HCT116 (cell line): ENCODE data around the gene GRAMD4. TPM values are rescaled to one million over a fixed set of nuclear protein-coding genes. Genes with fewer than 3 reads are reported as not detected.

ENCODE experiments used
- ATAC-seq: fragments of 200-7000 bp; cut with Tn5 transposase; 2 replicates; pipeline ENCODE4 v1.9.1; 2020; ENCODE audit warnings: mild to moderate bottlenecking, moderate library complexity
- BruUV-seq: library from RNA; stranded (reverse); fragments of 400-500 nt; replicated peaks from 2 replicates; lab custom pipeline; 2021; lab: Mats Ljungman, UMichigan
- CTCF ChIA-PET: fragments of 300-600 bp; sonication (Branson Sonifier 250); formaldehyde crosslinking; loops from one replicate; lab custom pipeline; 2021; ENCODE audit warnings: antibody characterized with exemption; lab: Charles Lee
- POLR2A ChIA-PET: fragments of 300-600, 350-600 bp; sonication (Branson Sonifier 250); formaldehyde crosslinking; loops from one replicate; lab custom pipeline; 2021; ENCODE audit warnings: antibody characterized with exemption; lab: Charles Lee
- RAD21 ChIA-PET, 2 experiments: fragments of 300-600 bp; sonication (Branson Sonifier 250); formaldehyde crosslinking; loops; one replicate each; lab custom pipeline; 2023; ENCODE audit warnings: low total read pairs in 2 of 2; ENCODE audit not compliant: uncharacterized antibody in 2 of 2, unreplicated experiment in 2 of 2, low non-redundant PET in 1 of 2; lab: Charles Lee
- DNase-seq: peaks from one replicate; pipeline ENCODE4 v3.0.0-alpha.2; 2010; ENCODE audit warnings: low read depth, low spot score
- H2AFZ ChIP-seq: fragments of 200-600 bp; shearing (Covaris generic), sonication (generic); 2 replicates; pipeline ENCODE4 v1.6.1; 2017; ENCODE audit warnings: low read depth, mixed run types, mixed read lengths, antibody characterized with exemption, low read length; ENCODE audit not compliant: poor library complexity, severe bottlenecking
- H3K27ac ChIP-seq: 2 replicates; pipeline ENCODE4 v1.5.1; 2012; ENCODE audit warnings: low read depth, low read length
- H3K27me3 ChIP-seq: fragments of 200-600 bp; sonication (generic); 2 replicates; pipeline ENCODE4 v1.6.1; 2016; ENCODE audit warnings: mixed run types, low read length, mixed read lengths; ENCODE audit not compliant: insufficient read depth
- H3K36me3 ChIP-seq, 2 experiments: fragments of 200-500 bp in 1 of 2; fragments of 200-600 bp in 1 of 2; sonication (Bioruptor generic) in 1 of 2; sonication (generic) in 1 of 2; 2 replicates each; pipeline versions ENCODE4 v1.5.1 to v1.6.1; 2014 to 2016; ENCODE audit warnings: low read length in 2 of 2, inconsistent platforms in 1 of 2, mixed read lengths in 1 of 2, mixed run types in 1 of 2; ENCODE audit not compliant: insufficient read depth in 2 of 2, control insufficient read depth in 1 of 2
- H3K4me1 ChIP-seq, 2 experiments: fragments of 200-600 bp in 1 of 2; sonication (generic) in 1 of 2; 2 replicates each; pipeline versions ENCODE4 v1.5.1 to v1.6.1; 2012 to 2017; ENCODE audit warnings: low read length in 2 of 2, inconsistent platforms in 1 of 2, mild to moderate bottlenecking in 1 of 2, mixed read lengths in 1 of 2, mixed run types in 1 of 2, moderate library complexity in 1 of 2; ENCODE audit not compliant: insufficient read depth in 2 of 2, control insufficient read depth in 1 of 2
- H3K4me2 ChIP-seq: fragments of 200-600 bp; sonication (generic); 2 replicates; pipeline ENCODE4 v1.6.1; 2017; ENCODE audit warnings: mixed run types, low read length, mixed read lengths
- H3K4me3 ChIP-seq, 2 experiments: fragments of 200-600 bp in 1 of 2; sonication (generic) in 1 of 2; replicated peaks in 1 of 2; 2 replicates each; pipeline ENCODE4 v1.5.1; 2011 to 2016; ENCODE audit warnings: low read length in 2 of 2, control low read depth in 1 of 2, low read depth in 1 of 2, mild to moderate bottlenecking in 1 of 2, mixed read lengths in 1 of 2, mixed run types in 1 of 2
- H3K79me2 ChIP-seq: fragments of 200-600 bp; sonication (generic); 2 replicates; pipeline ENCODE4 v1.6.1; 2017; ENCODE audit warnings: mild to moderate bottlenecking, mixed run types, low read length, moderate library complexity, mixed read lengths; ENCODE audit not compliant: insufficient read depth
- H3K9ac ChIP-seq: fragments of 200-600 bp; sonication (generic); 2 replicates; pipeline ENCODE4 v1.6.1; 2016; ENCODE audit warnings: low read length, mixed read lengths
- H3K9me2 ChIP-seq: fragments of 200-600 bp; sonication (generic), shearing (Covaris generic); 2 replicates; pipeline ENCODE4 v1.6.1; 2017; ENCODE audit warnings: mixed run types, mild to moderate bottlenecking, moderate library complexity; ENCODE audit not compliant: insufficient read depth
- H3K9me3 ChIP-seq, 2 experiments: fragments of 200-500 bp in 1 of 2; fragments of 200-600 bp in 1 of 2; sonication (Bioruptor generic) in 1 of 2; sonication (generic) in 1 of 2; 2 replicates each; pipeline ENCODE4 v1.6.1; 2014 to 2017; ENCODE audit warnings: low read length in 2 of 2, mixed read lengths in 2 of 2, inconsistent platforms in 1 of 2, low read depth in 1 of 2, mild to moderate bottlenecking in 1 of 2, mixed run types in 1 of 2, moderate library complexity in 1 of 2; ENCODE audit not compliant: control insufficient read depth in 1 of 2, insufficient read depth in 1 of 2
- H4K20me1 ChIP-seq: fragments of 200-600 bp; sonication (generic), shearing (Covaris generic); 2 replicates; pipeline ENCODE4 v1.6.1; 2017; ENCODE audit warnings: mixed run types, mild to moderate bottlenecking, moderate library complexity; ENCODE audit not compliant: insufficient read depth
- CBX3 ChIP-seq: IDR thresholded peaks from 2 replicates; pipeline ENCODE4 v1.6.1; 2012; ENCODE audit warnings: low read depth
- EGR1 ChIP-seq: IDR thresholded peaks from 2 replicates; pipeline ENCODE4 v1.6.1; 2012; ENCODE audit warnings: low read depth
- EZH2 ChIP-seq: fragments of 200-600 bp; sonication (generic); IDR thresholded peaks from 2 replicates; pipeline ENCODE4 v1.6.1; 2017; ENCODE audit warnings: antibody characterized with exemption, mixed run types
- EZH2phosphoT487 ChIP-seq: fragments of 200-600 bp; IDR thresholded peaks from 2 replicates; pipeline ENCODE4 v1.6.1; 2018; ENCODE audit warnings: antibody characterized with exemption, borderline replicate concordance
- FOSL1 ChIP-seq: IDR thresholded peaks from 2 replicates; pipeline ENCODE4 v1.6.1; 2012; ENCODE audit warnings: low read depth
- JUND ChIP-seq: IDR thresholded peaks from 2 replicates; pipeline ENCODE4 v1.6.1; 2012
- RAD21 ChIP-seq: IDR thresholded peaks from 2 replicates; pipeline ENCODE4 v1.6.1; 2012; ENCODE audit warnings: low read depth, mild to moderate bottlenecking
- SIN3A ChIP-seq: IDR thresholded peaks from 2 replicates; pipeline ENCODE4 v1.6.1; 2012; ENCODE audit warnings: low read depth
- SP1 ChIP-seq: IDR thresholded peaks from 2 replicates; pipeline ENCODE4 v1.6.1; 2012; ENCODE audit warnings: low read depth
- TCF7L2 ChIP-seq: IDR thresholded peaks from 2 replicates; pipeline ENCODE4 v1.7.0; 2011; ENCODE audit warnings: borderline replicate concordance, inconsistent platforms; ENCODE audit not compliant: insufficient read depth, insufficient read length; ENCODE audit errors: extremely low read depth
- YY1 ChIP-seq: IDR thresholded peaks from 2 replicates; pipeline ENCODE4 v1.6.1; 2011; ENCODE audit warnings: low read length, low read depth, moderate library complexity, mild to moderate bottlenecking; ENCODE audit not compliant: insufficient replicate concordance; ENCODE audit errors: extremely low read depth
- ZNF274 ChIP-seq: fragments of 200-500 bp; sonication (Bioruptor generic); IDR thresholded peaks from 2 replicates; pipeline ENCODE4 v1.6.1; 2014; ENCODE audit warnings: mild to moderate bottlenecking, low read depth, low read length, inconsistent platforms
- intact Hi-C: fragments of 100-400 bp; cut with micrococcal nuclease; formaldehyde crosslinking; loops from 2 replicates; pipeline ENCODE4 v1.10.0; 2022
- total RNA-seq: library from RNA; stranded (reverse); gene quantifications from one replicate; pipeline ENCODE4 v1.2.1, GENCODE V29; 2021; ENCODE audit not compliant: unreplicated experiment
- TF ChIP-seq, protein P1 (sequence below): IDR thresholded peaks from 2 replicates; pipeline ENCODE4 v1.6.1; 2012
- TF ChIP-seq, protein P2 (sequence below): IDR thresholded peaks from 2 replicates; pipeline ENCODE4 v1.6.1; 2011; ENCODE audit warnings: mild to moderate bottlenecking, low read length, moderate library complexity; ENCODE audit not compliant: insufficient replicate concordance; ENCODE audit errors: extremely low read depth

The GRAMD4 gene
- total RNA-seq, 1 experiment from 2014 or later, result 25.8 TPM

DNA sequence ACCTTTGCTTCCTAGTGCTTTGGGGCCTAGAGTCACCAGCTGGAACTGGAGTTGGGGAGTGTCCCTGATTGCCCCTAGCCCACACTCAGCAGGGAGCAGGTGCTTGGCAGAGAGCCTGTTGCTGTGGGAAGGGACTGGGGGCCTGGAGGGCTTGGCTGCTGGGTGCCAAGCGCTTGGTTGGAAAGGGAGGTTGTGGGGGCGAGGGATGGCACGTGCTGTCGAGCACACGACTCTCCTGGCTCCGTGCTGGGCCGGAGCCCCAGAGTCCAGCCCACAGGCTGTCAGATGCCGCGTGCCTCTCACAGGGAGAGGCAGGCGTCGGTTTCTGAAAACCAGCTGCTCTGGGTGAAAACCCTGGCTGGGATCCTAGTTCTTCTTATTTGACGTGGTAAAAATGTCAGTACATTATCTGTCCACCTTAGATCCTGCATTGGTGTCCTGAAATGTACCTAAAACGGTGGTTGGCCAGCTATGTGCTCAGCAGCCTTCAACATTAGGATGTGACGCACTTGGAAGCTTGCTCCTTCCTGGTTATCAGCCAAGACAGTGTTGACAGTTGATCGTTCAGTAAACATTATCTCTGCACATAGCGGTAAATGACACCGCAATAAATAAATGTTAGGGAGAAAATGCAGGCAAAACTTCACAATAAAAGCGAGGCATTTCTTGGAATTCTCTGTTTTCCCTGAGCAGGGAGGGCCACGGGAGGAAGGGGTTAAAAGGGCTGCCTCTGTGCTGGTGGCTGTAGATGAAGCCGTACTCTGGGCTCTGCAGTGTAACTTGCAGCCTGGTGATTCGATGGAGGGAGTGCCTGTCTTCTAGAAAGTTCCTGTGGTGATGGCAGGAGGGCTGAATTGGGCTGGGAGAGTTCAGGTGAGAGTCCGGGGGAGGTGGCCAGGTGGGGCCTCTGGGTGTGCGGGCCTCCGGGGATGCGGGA, 29.2 kb downstream of the GRAMD4 start:
- H3K27ac ChIP-seq, result no peak overlapping the region
- RAD21 ChIA-PET, result no interaction called here
- no peak for DNase-seq
- H3K4me3 ChIP-seq, result no peak overlapping the region
- H3K9me3 ChIP-seq, result no peaks in the 10 kb centered on the region
- H2AFZ ChIP-seq, result no peak overlapping the region
- no peaks in the 10 kb centered on the region for H3K36me3 ChIP-seq
- H3K9me2 ChIP-seq, result no peaks in the 10 kb centered on the region
- no peak overlapping the region for H3K9ac ChIP-seq
- no peak for ATAC-seq
- H3K79me2 ChIP-seq, result no peaks in the 10 kb centered on the region
- POLR2A ChIA-PET, result no interaction called here
- CTCF ChIA-PET, result no interaction called here
- H3K27me3 ChIP-seq, result no peaks in the 10 kb centered on the region
- no peaks in the 10 kb centered on the region for H4K20me1 ChIP-seq
- H3K4me2 ChIP-seq, result no peak overlapping the region
- intact Hi-C loops, result no loop called here
- no peaks in the 10 kb centered on the region for H3K4me1 ChIP-seq
- BruUV-seq, result no TSS peak
- TF ChIP-seq RAD21 (no peak), EZH2phosphoT487 (no peak), EZH2 (no peak), JUND (no peak), FOSL1 (no peak), SIN3A (no peak), TCF7L2 (no peak), EGR1 (no peak), ZNF274 (no peak), SP1 (no peak), CBX3 (no peak), YY1 (no peak)
- TF ChIP-seq, protein P1, sequence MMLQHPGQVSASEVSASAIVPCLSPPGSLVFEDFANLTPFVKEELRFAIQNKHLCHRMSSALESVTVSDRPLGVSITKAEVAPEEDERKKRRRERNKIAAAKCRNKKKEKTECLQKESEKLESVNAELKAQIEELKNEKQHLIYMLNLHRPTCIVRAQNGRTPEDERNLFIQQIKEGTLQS, result no peak
- TF ChIP-seq, protein P2, sequence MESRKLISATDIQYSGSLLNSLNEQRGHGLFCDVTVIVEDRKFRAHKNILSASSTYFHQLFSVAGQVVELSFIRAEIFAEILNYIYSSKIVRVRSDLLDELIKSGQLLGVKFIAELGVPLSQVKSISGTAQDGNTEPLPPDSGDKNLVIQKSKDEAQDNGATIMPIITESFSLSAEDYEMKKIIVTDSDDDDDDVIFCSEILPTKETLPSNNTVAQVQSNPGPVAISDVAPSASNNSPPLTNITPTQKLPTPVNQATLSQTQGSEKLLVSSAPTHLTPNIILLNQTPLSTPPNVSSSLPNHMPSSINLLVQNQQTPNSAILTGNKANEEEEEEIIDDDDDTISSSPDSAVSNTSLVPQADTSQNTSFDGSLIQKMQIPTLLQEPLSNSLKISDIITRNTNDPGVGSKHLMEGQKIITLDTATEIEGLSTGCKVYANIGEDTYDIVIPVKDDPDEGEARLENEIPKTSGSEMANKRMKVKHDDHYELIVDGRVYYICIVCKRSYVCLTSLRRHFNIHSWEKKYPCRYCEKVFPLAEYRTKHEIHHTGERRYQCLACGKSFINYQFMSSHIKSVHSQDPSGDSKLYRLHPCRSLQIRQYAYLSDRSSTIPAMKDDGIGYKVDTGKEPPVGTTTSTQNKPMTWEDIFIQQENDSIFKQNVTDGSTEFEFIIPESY, result no peak
- TF ChIP-seq, all 23 proteins: peak for 0
